GM10266 (cell line): Measurements from ENCODE around the gene MERTK.

Experiments
- DNase-seq: peaks from one replicate; pipeline ENCODE4 v3.0.0; 2012; ENCODE audit errors: extremely low spot score
- TF ChIP-seq, protein P1 (sequence below): IDR thresholded peaks from 2 replicates; pipeline ENCODE4 v1.5.1; 2012; ENCODE audit warnings: mild to moderate bottlenecking, low read depth; ENCODE audit not compliant: control insufficient read depth, insufficient read depth; ENCODE audit errors: missing control alignments

MERTK gene

DNA sequence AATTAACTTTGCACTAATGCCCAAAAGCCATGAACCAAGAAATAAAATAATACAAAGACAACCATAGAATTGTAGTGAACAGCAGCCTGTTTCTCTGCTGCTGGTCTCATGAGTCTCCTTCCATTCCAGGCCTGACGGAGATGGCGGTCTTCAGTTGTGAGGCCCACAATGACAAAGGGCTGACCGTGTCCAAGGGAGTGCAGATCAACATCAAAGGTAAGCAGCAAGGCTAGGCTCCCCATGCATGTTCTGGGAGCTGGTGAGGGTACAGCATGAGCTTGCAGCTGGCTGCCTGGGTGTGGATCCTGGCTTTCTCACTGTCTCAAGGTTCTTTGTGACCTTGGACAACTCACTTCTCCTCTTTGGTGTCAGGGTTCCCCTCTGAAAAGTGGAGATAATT lies 66.7 kb downstream of the MERTK start:
- no peak for DNase-seq
- TF ChIP-seq, protein P1, sequence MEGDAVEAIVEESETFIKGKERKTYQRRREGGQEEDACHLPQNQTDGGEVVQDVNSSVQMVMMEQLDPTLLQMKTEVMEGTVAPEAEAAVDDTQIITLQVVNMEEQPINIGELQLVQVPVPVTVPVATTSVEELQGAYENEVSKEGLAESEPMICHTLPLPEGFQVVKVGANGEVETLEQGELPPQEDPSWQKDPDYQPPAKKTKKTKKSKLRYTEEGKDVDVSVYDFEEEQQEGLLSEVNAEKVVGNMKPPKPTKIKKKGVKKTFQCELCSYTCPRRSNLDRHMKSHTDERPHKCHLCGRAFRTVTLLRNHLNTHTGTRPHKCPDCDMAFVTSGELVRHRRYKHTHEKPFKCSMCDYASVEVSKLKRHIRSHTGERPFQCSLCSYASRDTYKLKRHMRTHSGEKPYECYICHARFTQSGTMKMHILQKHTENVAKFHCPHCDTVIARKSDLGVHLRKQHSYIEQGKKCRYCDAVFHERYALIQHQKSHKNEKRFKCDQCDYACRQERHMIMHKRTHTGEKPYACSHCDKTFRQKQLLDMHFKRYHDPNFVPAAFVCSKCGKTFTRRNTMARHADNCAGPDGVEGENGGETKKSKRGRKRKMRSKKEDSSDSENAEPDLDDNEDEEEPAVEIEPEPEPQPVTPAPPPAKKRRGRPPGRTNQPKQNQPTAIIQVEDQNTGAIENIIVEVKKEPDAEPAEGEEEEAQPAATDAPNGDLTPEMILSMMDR, result no peak

DNA sequence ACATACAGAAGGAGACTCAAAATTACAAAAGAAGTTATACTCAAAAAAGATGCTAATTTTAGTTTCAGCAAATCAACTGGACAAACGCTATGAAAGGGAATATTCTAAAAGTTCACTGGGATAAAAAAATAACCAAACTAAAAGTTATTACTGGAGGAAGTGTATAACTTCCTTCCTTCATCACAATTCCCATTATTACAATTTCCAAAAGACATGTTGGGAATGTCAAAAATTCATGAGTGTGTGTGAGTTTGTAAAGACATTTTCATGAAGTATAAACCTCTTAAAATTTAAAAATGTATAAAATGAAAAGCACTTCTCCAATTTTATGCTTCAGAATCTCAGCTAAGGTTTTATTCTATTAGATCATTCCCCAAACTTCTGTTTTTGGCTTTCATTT lies 67.8 kb downstream of the MERTK start:
- DNase-seq, result no peak
- TF ChIP-seq, protein P1, result no peak

DNA sequence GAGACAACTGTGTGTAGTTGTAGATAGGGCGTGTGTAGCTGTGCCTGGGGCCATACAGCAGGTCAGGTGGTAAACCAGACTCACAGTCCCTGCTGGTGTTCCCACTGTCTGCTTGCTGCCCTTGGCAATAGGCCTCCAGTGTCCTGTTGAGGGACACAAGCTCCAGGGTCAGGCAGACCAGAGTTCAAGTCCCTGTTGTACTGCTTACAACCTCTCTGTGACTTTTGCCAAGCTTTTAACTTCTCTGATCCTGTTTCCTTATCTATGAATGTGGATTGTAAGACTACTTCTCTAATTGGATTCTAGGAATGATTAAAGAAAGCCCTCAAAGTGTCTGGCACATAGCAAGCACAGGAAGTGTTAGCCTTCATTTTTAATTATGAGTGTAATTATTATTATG lies 68.6 kb downstream of the MERTK start:
- no peak for DNase-seq
- TF ChIP-seq, protein P1, result no peak

DNA sequence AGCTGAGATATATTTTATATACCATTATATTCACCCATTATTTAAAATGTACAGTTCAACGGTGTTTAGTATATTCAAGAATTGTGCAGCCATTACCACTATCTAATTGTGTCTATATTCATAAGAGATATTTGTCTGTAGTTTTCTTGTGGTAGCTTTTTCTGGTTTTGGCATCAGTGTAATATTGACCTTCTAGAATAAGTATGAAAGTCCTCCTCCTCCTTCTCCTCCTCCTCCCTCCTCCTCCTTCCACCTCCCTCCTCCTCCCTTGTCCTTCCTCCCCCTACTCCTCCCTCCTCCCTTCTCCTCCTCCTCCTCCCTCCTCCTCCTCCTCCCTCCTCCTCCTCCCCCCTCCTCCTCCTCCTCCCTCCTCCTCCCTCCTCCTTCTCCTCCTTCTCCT lies 72.0 kb downstream of the MERTK start:
- DNase-seq, result no peak
- TF ChIP-seq, protein P1, result no peak

DNA sequence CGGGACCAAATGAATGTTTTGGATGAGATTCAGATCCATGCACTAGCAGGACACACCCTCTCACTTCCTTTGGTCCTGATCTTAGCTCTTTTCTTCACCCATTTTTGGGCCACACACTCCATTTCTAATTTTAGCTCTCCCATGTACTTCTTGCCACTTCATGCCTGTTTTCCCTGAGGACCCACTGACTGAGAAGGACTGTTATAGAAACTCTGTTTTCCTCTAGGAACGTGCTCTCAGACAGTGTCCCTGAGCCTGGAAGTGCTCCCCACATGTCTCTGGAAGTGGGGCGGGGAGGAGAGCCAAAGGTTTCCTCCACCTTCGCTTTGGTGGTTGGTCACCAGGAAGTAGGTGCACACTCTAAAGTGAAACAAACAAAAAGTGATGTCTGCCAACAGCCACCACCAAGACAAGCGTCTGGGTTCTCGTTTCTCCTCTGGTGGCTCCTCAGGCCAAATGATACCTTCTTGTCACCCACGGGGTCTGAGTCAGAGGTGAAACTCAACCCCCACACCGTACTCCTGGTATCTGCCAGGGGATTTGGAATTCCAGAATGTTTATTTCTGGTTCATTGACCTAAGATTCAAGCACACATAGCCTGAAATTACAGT lies 74.7 kb downstream of the MERTK start:
- TF ChIP-seq, protein P1, result no peak
- DNase-seq, result no peak

DNA sequence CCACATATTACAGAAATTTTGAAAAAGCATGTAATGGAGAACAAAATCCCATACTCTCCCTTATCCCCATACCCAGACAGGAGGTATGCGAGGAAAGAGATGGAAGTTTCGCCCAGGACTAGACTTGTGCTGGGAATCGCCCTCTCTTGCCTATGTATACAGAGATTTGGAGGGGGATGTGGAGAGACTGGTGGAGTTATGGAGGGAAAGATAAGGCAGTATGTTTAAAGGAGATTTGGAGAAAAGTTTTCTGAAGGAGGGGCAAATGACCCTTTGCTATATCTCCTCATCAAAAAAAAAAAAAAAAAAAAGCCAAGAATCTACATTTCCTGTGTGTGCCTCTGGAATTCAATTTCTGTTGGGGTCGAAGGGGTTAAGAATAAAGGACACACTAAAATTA lies 75.3 kb downstream of the MERTK start:
- DNase-seq, result no peak
- TF ChIP-seq, protein P1, result no peak

DNA sequence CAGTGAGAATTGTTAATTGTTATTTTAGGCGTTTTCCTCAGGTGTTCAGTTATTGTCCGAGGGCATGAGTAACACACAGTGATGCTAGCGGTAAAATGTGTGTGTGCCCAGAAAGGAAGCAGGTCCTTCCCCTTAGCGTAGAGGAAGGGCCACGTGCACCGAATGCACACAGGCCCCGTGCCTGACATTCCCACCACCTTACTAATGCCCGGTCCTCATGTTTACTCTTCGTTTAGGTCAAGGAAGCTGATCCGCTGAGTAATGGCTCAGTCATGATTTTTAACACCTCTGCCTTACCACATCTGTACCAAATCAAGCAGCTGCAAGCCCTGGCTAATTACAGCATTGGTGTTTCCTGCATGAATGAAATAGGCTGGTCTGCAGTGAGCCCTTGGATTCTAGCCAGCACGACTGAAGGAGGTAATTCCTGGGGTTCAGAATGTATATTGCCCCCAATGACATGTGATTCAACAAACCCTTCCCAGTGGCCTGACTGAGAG lies 76.7 kb downstream of the MERTK start:
- TF ChIP-seq, protein P1, result no peak
- no peak for DNase-seq
